ENCODE measurements around the gene ULBP1.
"Not testable (repeated sequence)": the region's sequence is repeated elsewhere in the genome, so short reads cannot be mapped to it uniquely, and the experiment has no call there.

The ULBP1 gene

DNA sequence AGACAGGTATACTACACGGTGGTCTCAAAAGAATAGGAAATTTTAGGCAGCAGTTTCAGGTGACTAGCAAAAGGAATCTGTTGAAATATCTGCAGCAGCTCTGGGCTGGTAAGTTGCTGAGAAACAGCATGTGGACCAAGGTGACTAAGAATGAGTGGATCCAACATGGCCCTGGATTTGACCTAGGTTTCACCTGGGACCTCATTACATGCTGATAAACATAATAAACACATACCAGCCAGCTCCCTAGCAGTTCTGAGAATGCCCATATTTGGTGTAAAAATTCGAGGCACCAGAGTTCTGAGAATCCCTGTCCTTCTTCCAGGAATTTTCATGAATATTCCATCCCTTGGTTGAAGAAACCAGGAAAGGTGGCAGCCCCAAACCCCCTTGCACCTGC, 10.4 kb upstream of the ULBP1 start:
- not testable (repeated sequence) for H3K9me3 Mint-ChIP-seq; H3K27ac Mint-ChIP-seq; H3K4me3 Mint-ChIP-seq; ATAC-seq (replicated peaks); DNase-seq; H3K36me3 Mint-ChIP-seq
- peaks cover 58 to 72% of the 10 kb centered on the region in 2 donors for H3K27me3 Mint-ChIP-seq
- peaks cover 9 to 19% of the 10 kb centered on the region in 2 donors for H3K4me1 Mint-ChIP-seq

DNA sequence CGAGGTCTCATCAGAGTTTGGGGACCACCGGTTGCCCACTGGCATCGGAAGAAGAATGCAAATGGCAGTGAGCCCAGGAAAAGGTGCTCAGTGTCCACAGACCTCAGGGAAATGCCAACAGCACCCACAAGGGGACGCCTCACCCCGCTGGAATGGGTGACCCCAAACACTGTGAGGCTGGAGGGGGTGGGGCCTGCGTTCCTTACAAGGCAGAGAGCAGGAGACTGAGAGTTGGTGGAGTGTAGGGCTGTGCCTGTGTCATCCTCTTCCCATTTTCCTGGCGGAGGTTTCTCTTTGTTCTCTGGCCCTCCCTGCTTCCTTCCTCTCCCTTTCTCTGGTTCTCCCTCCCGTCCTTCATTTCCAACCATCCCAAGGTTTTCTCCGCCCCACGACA, 9.8 kb upstream of the ULBP1 start:
- H3K4me3 Mint-ChIP-seq, result peak overlapping the region in 1 of 2 donors; percentile 30
- not testable (repeated sequence) for H3K36me3 Mint-ChIP-seq, H3K9me3 Mint-ChIP-seq, DNase-seq, H3K27ac Mint-ChIP-seq
- peaks cover 60 to 77% of the 10 kb centered on the region in 2 donors for H3K27me3 Mint-ChIP-seq
- H3K4me1 Mint-ChIP-seq, result peaks cover 9 to 19% of the 10 kb centered on the region in 2 donors
- ATAC-seq (replicated peaks), result peak; percentile 77 to 84

- not testable (repeated sequence) for H3K9me3 Mint-ChIP-seq, H3K36me3 Mint-ChIP-seq, H3K27ac Mint-ChIP-seq, DNase-seq
- Mint-ChIP-seq H3K4me3 (peak overlapping the region; percentile 30 to 42), H3K4me1 (peaks cover 12 to 19% of the 10 kb centered on the region in 2 donors), H3K27me3 (peaks cover 63 to 78% of the 10 kb centered on the region in 2 donors)
- ATAC-seq (replicated peaks), result peak; percentile 48 to 56
Observed at GRCh38 chr6:149954328-149954983, 9.3 kb upstream of the ULBP1 start.

- H3K4me3 Mint-ChIP-seq, result peak overlapping the region; percentile 76 to 79
- H3K9me3 Mint-ChIP-seq; DNase-seq; H3K36me3 Mint-ChIP-seq; ATAC-seq (replicated peaks): not testable (repeated sequence)
- peaks cover 60 to 78% of the 10 kb centered on the region in 2 donors for H3K27me3 Mint-ChIP-seq
- H3K27ac Mint-ChIP-seq, result peak overlapping the region; percentile 11
- peaks cover 13 to 19% of the 10 kb centered on the region in 2 donors for H3K4me1 Mint-ChIP-seq
Observed at GRCh38 chr6:149954984-149955653, 8.6 kb upstream of the ULBP1 start.

DNA sequence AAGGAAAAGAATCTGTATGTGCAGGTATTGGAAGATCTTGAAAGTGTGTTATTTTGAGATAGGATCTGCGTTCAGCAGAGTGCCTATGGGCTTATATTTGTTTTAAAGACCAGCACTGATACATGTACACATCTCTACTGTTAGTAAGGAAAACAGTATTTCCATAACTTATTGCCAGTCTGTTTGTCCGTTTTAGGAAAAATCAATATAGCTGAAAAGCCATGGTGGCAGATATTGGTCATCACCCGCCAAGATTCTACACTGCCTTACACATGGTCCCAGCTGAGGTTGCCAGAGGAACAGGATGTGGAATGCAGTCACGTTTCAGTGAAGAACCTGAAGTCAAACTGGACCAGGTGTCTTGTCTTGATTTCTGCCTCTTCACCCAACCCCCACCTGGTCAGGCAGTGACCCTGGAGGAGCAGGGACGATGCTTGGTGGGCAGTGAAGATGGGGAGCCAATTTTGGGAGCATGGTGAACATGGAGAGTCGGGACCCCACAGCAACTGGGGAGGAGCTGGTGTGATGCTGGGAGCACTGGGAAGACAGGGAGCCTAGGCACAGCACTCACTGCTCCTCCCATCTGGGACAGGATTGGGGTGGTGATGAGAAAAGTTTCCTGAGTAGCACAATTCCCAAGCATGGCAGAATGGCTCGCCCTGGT, 8.0 kb upstream of the ULBP1 start:
- H3K27ac Mint-ChIP-seq; H3K36me3 Mint-ChIP-seq; H3K4me3 Mint-ChIP-seq; ATAC-seq (replicated peaks); H3K9me3 Mint-ChIP-seq; DNase-seq: not testable (repeated sequence)
- Mint-ChIP-seq H3K27me3 (peaks cover 63 to 80% of the 10 kb centered on the region in 2 donors), H3K4me1 (peaks cover 13 to 19% of the 10 kb centered on the region in 2 donors)

GRCh38 chr6:149958124-149958523, 5.6 kb upstream of the ULBP1 start:
- H3K27me3 Mint-ChIP-seq, result peaks cover 60 to 82% of the 10 kb centered on the region in 2 donors

DNA sequence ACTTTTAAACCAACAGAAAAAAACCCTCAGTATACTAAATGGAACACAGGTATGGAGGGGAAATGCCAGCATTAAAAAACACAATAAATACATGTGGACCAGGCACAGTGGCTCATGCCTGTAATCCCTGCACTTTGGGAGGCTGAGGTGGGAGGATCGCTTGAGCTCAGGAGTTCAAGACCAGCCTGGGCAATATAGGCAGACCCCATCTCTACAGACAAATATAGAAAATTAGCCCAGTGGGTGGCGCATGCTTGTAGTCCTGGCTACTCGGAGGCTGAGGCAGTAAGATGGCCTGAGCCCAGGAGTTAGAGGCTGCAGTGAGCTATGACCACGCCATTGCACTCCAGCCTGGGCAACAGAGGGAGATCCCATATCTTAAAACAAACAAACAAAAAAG, 3.9 kb upstream of the ULBP1 start:
- DNase-seq; ATAC-seq (replicated peaks); H3K4me3 Mint-ChIP-seq; H3K36me3 Mint-ChIP-seq; H3K27ac Mint-ChIP-seq; H3K9me3 Mint-ChIP-seq: not testable (repeated sequence)
- H3K27me3 Mint-ChIP-seq, result peaks cover 68 to 91% of the 10 kb centered on the region in 2 donors
- H3K4me1 Mint-ChIP-seq, result peaks cover 25 to 38% of the 10 kb centered on the region in 2 donors

More at GRCh38 chr6:149958124-149958523, 5.6 kb upstream of the ULBP1 start:
- H3K4me1 Mint-ChIP-seq, result peaks cover 18 to 26% of the 10 kb centered on the region in 2 donors
- H3K27ac Mint-ChIP-seq; H3K9me3 Mint-ChIP-seq; H3K36me3 Mint-ChIP-seq; DNase-seq; ATAC-seq (replicated peaks); H3K4me3 Mint-ChIP-seq: not testable (repeated sequence)

GRCh38 chr6:149960488-149960887, 3.3 kb upstream of the ULBP1 start:
- H3K27me3 Mint-ChIP-seq, result peaks cover 68 to 91% of the 10 kb centered on the region in 2 donors
- no peaks in the 10 kb centered on the region for H3K9me3 Mint-ChIP-seq
- peaks cover 25 to 38% of the 10 kb centered on the region in 2 donors for H3K4me1 Mint-ChIP-seq
- ATAC-seq (replicated peaks) (no peak), DNase-seq (no peak)
- H3K36me3 Mint-ChIP-seq, result peaks cover 5 to 6% of the 10 kb centered on the region in 2 donors
- H3K27ac Mint-ChIP-seq, result no peak overlapping the region
- no peak overlapping the region for H3K4me3 Mint-ChIP-seq

DNA sequence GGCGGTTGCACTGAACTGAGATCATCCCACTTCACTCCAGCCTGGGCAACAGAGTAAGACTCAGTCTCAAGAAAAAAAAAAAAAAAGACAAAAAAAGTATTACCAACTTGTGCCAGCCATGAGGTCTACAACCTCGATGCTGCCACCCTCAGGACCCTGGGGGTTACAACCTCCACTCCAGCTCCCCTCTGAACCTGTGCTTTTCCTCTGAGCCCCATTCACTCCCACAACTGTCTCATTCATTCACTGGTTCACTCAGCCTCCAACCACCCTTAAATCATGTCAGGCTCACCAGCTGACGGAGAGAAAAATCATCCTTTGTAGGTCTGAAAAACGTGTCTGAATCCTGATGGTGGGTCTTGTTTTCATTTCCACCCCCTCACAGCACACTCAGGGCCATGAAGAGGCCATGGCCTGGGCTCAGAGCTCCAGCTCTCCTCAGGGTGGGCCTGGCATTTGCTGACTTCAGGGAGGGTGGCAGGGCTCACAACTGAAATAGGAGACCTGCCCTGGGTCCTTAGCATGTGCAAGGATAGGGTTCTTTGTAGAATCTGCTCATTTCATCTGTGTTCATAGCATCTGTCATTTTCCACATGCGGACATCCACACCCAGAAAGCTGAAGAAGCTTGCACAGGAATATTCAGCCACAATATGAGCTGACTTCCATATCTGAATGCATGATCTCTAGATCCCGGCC, 1.9 kb upstream of the ULBP1 start:
- Mint-ChIP-seq H3K27ac (no peak overlapping the region), H3K4me3 (no peak overlapping the region), H3K36me3 (peaks cover 5 to 6% of the 10 kb centered on the region in 2 donors), H3K27me3 (peaks cover 66 to 86% of the 10 kb centered on the region in 2 donors), H3K4me1 (peaks cover 29 to 35% of the 10 kb centered on the region in 2 donors), H3K9me3 (no peaks in the 10 kb centered on the region)
- ATAC-seq (replicated peaks), result peak; percentile 20 to 27
- no peak for DNase-seq

DNA sequence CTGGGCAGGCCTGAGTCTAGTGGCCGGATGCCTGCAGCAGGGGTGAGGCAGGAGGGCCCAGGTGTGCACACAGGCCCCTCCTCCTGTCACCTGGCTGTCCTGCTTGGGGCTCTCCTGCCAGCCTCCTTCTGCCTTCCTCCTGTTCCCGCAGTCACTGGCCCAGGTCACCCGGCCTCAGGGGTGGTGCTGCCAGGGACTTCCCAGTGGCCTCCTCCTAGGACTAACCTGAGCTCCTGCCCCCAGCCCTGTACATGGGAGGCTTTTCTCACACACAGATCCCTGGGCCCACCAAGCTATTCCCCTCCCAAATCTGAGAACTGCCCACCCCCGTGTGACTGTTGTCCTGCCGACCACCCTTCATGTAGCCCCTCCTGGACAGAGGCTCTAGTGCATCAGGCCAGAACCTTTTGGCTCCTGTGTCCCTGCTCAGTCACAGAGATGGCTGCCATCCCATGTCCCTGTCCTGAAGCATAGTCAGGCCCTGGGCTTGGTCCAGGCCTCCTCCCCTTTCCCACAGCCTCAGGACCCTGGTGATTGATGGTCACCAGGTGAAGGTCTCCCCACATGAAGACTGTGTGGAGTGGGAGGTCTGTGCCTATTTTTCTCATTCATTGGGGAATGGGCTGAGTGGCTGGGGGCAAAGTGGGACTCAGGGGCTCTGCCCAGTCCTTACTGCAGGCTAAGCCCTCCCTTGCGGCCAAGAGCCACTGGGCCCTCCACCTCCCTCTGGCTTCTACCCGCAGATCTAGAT, 1.1 kb upstream of the ULBP1 start:
- DNase-seq (no peak), ATAC-seq (replicated peaks) (no peak)
- Mint-ChIP-seq H3K4me3 (peak overlapping the region; percentile 91 to 93), H3K9me3 (no peaks in the 10 kb centered on the region), H3K27me3 (peaks cover 71 to 93% of the 10 kb centered on the region in 2 donors), H3K27ac (no peak overlapping the region), H3K36me3 (peaks cover 5 to 6% of the 10 kb centered on the region in 2 donors), H3K4me1 (peaks cover 29 to 35% of the 10 kb centered on the region in 2 donors)

GRCh38 chr6:149963212-149963461, 606 bp upstream of the ULBP1 start:
- peak overlapping the region; percentile 79 for H3K27ac Mint-ChIP-seq
- H3K9me3 Mint-ChIP-seq, result no peaks in the 10 kb centered on the region
- DNase-seq (no peak), ATAC-seq (replicated peaks) (peak; percentile 37 to 48)
- peaks cover 29 to 35% of the 10 kb centered on the region in 2 donors for H3K4me1 Mint-ChIP-seq
- H3K27me3 Mint-ChIP-seq, result peaks cover 73 to 95% of the 10 kb centered on the region in 2 donors
- peak overlapping the region; percentile 91 to 93 for H3K4me3 Mint-ChIP-seq
- H3K36me3 Mint-ChIP-seq, result peaks cover 5 to 6% of the 10 kb centered on the region in 2 donors

GRCh38 chr6:149964308-149965193, 808 bp downstream of the ULBP1 start:
- ATAC-seq (replicated peaks), result peak; percentile 0 to 1
- Mint-ChIP-seq H3K27me3 (peaks cover 76 to 95% of the 10 kb centered on the region in 2 donors), H3K27ac (peak overlapping the region; percentile 94), H3K4me3 (peak overlapping the region; percentile 91 to 93), H3K36me3 (peaks cover 5 to 6% of the 10 kb centered on the region in 2 donors), H3K9me3 (no peaks in the 10 kb centered on the region), H3K4me1 (peaks cover 29 to 40% of the 10 kb centered on the region in 2 donors)
- no peak for DNase-seq

Data from stimulated activated naive B cell treated with anti-CD40 and anti-IgM and Interleukin-4, amounts not matched to agents 10 μg/mL and 1 μg/mL and 100 μg/mL, for 72 hours (primary cell).